Skin of body (tissue), 2 donors: ENCODE data around the gene RAPGEF3. TPM values are rescaled to one million over a fixed set of nuclear protein-coding genes. Genes with fewer than 3 reads are reported as not detected.
A peak's percentile ranks its signal among the peaks of the same experiment; 100 is the strongest.

Experiments used
- DNase-seq: peaks from one replicate; lab custom pipeline; 2025; lab: John Stamatoyannopoulos, UW
- total RNA-seq: library from RNA; depleted of rRNA; stranded (reverse); fragments of >200 nt; gene quantifications from one replicate; pipeline ENCODE4 v1.2.3, GENCODE V29; 2014

The RAPGEF3 gene
- total RNA-seq, 1 donor from 2014 or later = 10.8 TPM

DNA sequence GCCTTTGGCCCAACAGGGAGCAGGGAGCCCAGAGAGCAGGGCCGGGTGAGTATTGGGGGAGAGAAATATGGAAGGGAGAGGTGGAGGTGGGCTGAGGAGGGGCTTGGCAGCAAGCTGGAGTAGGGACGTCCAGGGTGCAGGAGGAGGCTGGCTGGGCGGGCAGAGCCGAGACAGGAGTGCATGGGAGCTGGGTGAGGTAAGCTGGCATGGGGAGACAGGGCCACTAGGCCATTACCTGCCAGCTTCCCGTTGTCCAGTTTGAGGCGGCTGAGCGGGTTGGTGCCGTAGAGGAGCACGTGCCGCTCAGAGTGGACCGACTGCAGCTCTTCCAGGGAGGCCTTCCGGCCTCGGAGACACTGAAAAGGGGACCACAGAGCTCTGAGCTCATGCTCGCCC is 32.7 kb upstream of the RAPGEF3 start:
- no peak for DNase-seq

DNA sequence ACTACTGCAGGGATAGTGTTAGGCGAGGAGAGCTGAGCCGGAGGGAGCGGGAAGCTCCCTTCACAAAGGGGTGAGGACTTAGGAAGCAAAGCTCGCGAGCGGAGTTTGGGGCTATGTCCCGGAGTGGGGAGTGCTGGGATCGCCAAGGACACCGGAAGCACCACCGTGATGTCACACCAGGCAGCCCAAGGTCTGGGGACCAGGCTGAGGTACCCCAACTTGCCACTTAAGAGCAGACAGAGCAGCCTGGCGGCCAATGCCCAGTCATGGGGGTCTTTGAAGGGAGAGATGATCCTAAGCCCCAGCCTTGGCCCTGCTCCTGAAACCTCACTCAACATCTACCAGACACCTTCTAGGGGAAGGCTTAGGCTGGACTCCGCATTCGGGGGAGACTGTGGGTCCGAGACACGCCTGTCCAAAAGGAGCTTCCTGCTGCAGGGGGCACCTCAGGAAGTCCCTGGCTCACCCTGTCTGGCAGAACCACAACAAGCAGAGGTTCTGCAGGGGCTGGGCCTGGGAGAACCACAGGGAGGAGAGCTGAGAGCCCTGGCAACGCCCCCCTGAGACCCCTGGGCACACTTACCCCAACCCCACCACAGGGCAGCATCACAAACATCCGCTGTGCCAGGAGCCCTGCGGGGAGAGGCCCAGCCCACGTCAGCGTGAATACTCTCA is 32.1 kb upstream of the RAPGEF3 start:
- no peak for DNase-seq

- no peak for DNase-seq
These were observed 31.2 kb upstream of the RAPGEF3 start for GRCh38 chr12:47789712-47790489.

- DNase-seq = no peak
These were observed 30.5 kb upstream of the RAPGEF3 start for GRCh38 chr12:47789141-47789540.

- DNase-seq = no peak
These were observed 29.1 kb upstream of the RAPGEF3 start for GRCh38 chr12:47787596-47788319.

DNA sequence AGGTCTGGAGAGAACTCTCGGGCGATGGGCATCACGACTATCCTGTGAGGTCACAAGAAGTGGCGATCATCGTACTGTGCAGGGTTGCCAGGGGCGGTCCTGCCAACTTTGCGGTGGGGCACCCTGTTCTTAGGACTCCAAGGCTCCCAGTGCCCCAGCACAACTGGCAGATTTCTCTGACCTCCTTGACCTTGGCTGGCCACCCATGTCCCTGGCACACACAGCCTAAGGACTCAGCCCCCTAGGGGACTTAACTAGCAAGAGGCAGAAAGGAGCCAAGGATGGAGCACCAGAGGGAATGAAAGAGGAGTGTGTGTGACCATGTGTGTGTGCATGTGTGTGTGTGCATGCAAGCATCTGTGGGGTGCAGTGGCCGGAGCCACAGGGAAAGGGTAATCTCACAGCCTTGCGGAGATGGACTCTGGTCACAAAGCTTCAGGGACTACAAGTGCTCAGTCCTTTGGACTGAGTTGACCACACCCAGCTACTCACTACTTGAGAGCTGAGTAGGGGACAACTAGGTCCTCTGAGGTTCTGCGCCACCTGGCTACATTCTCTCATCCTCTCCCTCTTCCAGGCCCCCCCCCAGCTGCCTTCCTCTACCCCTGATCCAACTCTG is 28.1 kb upstream of the RAPGEF3 start:
- DNase-seq = no peak

- no peak for DNase-seq
These were observed 27.4 kb upstream of the RAPGEF3 start for GRCh38 chr12:47785887-47786661.

DNA sequence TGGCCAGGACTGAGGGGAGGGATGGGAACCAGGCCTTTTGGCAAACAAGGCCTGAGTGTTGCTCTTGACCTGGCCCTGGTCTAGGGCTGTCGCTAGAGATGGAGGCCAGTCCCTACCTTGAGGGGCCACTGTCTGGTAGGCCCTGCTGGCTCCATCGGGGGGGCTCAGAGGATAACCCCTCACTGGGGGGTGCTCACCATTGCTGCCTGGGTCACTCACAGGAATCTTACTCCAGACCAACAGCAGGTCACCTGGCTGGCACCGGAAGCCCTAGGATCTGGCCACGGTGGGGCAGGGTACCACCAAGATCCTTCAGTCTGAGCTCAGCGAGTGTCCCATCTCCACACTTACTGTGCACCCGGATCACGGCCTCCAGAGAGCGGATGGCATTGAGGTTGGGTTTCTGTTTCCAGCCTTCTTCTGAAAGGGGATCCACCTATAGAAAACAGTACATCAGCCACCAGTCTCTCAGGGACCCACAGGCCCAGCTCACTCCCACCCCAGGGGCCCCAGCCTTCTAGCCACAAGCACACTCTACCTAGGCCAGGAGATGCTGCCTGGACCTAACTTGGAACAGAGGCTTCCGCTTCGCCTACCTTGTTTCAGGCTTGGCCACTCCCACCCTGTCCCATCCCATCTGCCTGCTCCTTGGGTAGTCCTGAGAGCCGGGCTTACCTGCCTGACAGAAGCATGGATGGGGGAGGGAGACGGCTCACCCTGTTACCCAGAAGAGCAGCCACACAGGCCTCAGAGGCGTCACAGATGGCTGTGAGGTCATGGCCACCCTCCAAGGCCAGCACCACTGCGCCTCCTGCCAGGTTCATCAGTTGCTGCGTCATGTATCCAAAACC is 26.6 kb upstream of the RAPGEF3 start:
- no peak for DNase-seq

- no peak for DNase-seq
These were observed 25.4 kb upstream of the RAPGEF3 start for GRCh38 chr12:47783821-47784819.

DNA sequence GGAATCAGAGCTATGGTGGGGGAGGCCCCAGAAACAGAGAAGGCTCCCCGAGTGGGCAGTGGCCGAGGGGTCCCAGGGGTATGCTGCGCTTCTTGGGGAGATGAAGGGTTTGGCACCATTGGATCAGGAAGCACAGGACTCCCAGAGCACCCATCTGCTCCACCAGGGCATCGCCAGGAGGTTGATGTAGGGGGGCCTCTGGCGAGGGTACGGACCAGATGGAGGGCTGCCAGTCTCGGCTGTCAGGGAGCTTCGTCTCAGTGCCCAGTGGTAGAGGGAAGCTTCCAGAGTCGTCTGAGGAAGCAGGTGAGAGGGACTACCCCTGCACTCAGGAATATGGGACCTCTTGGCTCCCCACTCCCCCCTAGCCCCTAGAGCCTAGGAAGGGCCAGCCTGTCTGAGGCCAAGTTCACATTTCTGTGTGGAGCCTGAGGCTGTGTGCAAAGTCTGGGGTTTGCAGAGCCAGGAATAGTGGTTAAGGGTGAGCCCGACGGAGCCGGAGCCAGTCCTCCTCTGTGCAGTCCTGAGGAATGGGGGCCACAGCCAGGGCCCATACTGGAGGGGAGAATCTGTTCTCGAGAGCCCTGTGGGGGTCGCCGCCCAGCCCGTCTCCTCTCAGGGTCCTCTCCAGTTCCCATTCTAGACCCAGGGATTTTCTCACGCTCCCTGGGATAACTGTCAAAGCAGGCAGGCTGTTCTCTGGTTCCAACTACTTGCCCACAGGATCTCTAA is 24.5 kb upstream of the RAPGEF3 start:
- DNase-seq = no peak

DNA sequence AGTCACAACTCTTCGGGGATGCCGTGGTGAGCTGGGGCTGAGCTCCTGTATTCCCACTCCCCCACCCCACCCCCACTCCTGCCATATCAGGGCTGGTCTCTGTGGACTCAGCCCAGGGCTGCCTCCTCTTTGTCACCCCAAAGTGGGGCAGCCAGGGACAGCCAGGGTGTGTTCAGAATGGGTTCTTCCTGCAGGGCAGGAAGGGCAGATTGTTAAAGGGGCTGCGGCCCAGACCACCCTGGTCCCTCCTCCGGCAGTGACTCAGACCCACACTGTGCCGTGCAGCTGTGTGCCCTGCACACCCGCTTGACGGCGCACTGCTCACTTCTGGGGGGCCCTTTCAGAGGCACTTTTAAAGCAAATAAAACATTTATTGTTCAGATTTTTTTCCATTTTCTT is 23.7 kb upstream of the RAPGEF3 start:
- DNase-seq = no peak

GRCh38 chr12:47781479-47782371 is 23.0 kb upstream of the RAPGEF3 start:
- DNase-seq = no peak

GRCh38 chr12:47779943-47780504 is 21.3 kb upstream of the RAPGEF3 start:
- no peak for DNase-seq

GRCh38 chr12:47779301-47779942 is 20.7 kb upstream of the RAPGEF3 start:
- DNase-seq = peak; percentile 89

DNA sequence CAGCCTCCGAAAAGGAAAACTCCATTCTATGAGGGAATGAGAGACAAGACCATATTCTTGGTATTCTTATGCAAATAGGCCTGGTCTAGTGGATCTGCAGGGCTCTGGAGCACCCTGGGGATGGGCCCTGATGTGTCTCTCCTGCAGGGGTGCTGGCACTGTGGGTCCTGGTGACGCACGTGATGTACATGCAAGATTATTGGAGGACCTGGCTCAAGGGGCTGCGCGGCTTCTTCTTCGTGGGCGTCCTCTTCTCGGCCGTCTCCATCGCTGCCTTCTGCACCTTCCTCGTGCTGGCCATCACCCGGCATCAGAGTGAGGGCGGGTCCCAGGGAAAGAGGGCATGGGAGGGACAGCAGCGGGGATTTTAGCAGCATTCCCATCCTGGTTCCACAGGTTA is 20.2 kb upstream of the RAPGEF3 start:
- no peak for DNase-seq
